Globus pallidus (tissue), 1 donor: Measurements from ENCODE around the gene RAB34.
"Not testable (repeated sequence)": the region's sequence is repeated elsewhere in the genome, so short reads cannot be mapped to it uniquely, and the experiment has no call there.

ENCODE experiments used
- DNase-seq: peaks from one replicate; pipeline ENCODE4 v3.0.0-alpha.2; 2015; ENCODE audit warnings: low spot score

Gene RAB34

DNA sequence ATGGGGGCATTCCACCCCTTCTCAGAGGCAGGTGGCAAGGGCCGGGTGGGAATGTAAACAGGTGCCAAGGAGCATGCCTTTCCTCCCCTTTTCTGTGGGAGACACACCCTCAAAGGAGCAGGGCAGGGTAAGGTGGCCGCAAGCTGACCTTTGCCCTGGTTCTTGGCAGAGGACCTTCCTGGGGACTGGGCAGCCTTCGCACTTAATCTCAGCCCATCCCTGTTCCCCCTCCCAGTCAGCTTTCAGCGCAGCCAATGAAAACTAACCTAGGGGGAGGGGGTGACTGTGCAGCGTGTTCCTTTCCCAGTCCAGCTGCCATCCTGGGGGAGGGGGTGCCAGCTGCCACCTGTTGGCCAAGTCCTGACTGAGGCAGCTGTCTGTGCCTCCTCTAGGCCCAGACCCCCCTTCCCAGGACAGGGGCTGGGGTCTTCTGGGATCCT, 29.0 kb upstream of the RAB34 start:
- peak; percentile 71 for DNase-seq

DNA sequence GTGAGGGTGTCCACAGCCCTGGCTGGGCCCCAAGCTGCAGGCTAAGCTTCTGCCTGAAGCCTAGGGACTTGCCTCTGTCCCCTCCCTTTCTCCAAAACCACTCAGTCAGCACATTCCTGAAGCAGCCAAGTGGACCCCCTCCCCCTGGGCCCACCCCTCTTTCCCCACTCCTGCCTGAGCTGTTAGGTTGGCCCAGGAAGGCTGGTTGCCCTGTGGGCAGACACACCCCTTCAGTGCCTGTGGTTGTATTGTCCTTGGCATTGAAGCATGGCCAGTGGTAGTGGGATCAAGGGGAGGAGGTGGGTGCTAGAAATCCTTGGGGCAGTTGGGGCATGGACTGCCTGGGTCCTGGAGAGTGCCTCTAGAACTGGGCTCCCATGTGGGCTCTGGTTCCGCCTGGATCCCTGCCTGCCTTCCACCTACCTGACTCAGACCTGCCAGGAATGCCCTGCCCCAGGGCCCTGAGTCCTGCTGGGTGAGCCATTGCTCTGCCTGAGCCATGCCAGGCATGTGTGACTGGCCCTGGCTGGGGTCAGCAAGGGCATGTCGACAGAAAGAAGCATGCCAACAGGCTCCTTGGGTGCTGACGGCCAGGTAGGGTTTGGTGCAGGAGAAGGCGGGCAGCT, 28.2 kb upstream of the RAB34 start:
- DNase-seq, result no peak

DNA sequence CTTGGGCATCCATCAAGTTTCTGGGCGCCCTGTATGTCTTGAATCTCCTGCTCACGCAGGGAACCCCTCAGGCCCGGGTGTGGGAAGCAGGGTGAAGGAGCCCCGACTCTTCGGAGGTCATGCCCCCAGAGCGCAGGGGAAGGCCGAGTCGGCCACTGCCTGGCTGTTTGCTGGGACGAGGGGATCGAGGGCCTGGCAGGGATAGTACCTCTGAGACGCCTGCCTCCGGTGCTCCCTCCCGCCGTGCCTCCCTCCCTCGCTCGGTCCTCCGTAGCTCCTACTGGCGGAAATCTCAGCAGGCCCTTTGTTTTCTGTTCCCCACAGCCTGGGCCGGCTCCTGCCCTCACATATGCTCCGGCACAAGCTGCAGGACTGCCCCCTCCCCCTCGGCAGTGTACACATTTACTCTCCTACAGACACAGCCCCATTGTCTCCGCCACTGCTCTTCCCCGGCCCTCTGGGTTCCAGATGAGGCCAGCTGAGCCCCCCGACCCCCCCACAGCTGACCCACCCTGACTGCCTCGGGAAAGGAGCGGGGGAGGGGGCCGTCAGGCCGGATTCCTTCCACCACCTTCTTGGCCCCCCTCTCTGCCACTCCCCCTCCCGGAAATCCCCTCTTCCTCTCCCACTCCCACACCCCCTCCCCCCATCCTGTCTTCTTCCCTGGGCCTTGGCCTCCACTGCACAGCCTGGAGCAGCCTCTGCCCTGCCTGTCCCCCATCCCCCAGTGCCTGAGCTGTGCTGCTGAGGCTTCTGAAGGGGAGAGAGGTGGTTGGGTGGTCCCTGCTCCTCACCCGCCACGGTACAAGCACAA, 27.5 kb upstream of the RAB34 start:
- peak; percentile 98 for DNase-seq

DNA sequence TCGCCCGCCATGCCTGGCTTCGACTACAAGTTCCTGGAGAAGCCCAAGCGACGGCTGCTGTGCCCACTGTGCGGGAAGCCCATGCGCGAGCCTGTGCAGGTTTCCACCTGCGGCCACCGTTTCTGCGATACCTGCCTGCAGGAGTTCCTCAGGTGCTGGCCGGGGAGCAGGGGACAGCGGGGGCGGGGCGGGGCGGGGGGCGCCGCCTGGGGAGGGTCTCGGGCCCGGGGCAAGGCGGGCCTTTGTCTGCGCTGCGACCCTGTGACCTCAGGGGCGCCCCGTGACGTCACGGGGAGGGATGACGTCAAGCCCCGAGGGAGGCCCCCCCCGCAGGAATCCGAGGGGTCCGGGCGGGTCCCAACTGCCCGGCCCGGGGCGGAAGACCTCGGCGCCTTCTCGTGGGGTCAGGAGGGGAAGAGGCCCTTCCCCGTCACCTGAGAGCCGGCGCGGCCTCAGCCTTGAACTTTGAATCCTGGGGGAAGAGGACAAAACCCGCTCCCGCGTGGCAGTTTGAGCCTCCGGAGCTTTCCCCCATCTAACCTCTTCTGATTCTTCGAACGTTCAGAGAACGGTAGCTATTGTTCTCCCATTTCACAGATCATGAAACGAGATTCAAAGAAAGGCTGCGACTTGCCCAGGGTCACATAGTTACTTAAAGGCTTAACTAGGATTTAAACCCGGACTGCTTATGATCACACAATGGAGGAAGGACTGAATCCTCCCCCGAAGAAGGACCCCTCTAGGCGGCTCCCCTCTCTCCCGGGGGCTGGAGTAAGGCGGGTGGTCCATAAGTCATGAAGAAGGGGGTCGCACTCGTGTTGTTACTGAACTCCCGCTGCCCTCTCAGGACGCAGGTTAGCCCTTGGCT, 26.7 kb upstream of the RAB34 start:
- no peak for DNase-seq

DNA sequence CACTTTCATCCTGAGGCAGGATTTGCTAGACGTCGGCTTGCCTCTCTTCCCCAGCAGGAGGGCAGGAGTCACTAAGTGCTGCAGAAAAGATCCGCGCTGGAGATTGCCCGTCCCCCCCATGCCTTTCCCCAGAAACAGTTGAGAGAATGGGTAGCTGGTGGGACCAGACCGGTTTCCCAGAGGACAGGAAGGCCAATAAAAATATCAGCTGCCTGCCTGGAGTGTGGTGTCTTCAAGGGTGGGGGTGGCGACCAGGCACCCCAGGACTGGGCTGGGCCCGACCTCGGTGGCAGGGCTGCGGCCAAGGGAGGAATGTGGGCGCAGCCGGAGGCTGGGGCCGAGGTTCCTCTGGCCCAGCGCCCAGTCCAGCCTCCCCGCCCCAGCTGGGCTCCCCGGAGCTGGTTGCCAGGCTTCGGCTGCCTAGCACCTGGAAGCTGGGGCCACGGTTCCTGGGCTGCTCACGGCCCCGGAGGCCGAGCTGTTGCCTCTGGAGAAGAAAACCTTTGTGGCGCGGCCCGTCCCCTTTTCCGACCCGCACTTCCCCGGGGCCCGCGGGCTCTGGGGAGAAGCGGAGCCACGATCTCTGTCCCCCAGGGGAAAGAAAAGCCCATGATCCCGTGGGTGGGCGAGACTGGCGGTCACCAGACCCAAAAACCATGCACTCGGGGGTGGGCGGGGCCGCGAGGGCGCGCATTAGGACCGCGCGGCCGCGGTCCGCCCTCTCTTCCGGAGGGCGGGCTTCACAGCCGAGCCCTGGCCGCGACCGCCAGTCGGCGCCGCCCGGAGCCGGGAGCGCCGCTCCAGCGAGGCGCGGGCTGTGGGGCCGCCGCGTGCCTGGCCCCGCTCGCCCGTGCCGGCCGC, 25.8 kb upstream of the RAB34 start, which contains the start of gene TRAF4:
Gene TRAF4, plus strand, starts transcription at position 769 of the 861 bp plus-strand sequence. CDS start 102 bp downstream, outside the sequence.
- peak; percentile 83 for DNase-seq

DNA sequence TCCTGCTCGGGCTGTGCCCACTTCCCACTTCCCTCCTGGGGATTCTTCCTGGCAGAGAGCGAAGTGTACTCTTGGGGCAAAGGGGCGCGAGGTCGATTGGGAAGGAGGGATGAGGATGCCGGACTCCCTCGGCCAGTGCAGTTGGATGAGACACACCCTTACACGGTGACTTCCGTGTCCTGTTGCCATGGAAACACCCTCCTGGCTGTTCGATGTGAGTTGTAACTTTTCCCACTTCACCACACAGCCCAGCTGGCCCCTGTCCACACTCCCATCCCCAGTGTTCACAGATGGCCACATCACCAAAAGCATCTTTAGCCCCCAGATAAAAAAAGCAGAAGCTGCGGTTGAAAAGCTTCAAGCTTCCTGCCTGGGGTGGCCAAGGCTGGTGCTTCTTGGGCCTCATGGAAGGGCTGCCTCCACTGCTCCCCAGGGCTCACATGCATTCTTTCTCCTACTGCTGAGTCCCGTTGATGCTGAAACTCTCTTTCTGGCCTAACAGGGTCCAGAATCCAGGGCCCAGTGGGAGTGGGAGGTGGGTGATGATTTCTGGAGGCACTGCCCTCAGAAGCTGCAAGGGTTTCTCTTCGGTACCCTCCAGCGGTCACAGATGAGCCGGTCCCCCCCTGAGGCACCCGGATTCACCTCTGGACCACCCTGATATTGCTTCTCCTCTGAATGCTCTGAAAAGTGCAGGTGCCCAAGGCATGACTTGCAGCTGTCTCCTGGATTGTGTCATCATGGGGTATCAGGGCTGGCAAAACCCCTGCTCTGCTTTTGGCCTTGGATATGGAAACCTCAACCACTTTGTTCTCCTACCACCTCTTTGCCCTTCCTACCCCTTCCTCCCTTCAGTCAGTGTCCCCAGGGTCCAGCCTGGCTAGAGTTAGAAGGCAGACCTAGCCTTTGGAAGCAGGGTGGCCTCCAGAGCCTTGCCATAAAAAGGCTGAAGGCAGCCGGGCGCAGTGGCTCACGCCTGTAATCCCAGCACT, 24.0 kb upstream of the RAB34 start:
- DNase-seq, result no peak

DNA sequence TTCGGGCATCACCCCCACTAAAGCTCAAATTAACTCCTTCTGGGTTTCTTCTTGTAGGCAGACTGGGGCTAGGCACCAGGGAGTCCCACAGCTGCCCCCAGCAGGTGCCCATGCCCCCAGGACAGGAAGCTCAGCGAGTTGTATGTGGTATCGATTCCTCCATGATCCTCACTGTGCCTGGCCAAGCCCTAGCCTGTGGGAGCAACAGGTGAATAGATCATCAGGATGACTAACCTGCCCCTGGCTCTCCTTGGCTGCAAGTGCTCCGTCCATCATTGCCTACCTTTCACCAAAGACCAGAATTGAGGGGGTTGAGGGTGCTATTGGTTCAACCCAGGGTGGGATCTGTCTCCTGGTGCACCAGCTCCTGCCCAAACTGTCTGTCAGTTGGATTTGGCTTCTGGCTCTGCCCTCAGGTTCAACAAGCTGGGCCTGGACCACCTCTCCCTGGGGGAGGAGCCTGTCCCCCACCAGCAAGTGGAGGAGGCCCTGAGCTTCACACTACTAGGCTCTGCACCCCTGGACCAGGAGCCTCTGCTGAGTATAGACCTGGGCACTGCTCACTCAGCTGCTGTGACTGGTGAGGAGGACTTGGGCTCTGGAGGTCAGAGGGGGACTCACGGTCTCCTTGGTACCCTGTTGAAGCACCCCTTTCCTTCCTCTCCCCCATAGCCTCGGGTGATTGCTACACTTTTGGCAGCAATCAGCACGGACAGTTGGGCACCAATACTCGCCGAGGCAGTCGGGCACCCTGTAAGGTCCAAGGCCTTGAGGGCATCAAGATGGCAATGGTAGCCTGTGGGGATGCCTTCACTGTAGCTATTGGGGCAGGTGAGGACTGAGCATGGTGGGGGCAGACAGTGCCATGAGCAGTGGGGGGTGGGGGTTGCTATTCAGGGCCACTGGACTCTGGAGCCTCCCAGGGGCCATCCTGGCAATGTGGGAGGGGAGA, 23.0 kb upstream of the RAB34 start:
- no peak for DNase-seq

DNA sequence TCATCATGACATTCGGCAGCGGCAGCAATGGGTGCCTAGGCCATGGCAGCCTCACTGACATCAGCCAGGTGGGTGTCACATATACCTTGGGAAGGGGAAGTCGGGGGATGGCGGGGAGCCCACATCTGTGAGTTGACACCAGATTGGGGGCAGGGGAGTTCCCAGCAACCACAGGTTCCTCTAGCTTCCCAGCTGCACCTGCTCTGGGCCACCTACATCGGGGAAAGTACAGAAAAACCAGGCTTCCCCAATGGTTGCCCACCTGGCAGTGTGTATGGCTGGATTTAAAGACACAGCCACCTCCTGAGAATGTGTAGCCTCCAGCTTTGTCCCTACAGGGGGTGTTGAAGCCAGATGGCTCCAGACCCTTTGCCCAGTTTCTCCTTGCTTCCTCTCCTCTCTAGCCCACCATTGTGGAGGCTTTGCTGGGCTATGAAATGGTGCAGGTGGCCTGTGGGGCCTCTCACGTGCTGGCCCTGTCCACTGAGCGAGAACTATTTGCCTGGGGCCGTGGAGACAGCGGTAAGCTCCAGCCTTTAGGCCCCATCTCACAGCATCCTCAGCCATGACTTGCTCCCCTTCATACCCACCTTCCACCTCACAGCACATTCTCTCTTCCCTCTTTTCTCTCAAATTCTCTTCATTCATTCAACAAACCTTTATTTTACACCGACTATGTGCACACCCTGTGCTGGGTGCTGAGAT, 21.2 kb upstream of the RAB34 start:
- no peak for DNase-seq

DNA sequence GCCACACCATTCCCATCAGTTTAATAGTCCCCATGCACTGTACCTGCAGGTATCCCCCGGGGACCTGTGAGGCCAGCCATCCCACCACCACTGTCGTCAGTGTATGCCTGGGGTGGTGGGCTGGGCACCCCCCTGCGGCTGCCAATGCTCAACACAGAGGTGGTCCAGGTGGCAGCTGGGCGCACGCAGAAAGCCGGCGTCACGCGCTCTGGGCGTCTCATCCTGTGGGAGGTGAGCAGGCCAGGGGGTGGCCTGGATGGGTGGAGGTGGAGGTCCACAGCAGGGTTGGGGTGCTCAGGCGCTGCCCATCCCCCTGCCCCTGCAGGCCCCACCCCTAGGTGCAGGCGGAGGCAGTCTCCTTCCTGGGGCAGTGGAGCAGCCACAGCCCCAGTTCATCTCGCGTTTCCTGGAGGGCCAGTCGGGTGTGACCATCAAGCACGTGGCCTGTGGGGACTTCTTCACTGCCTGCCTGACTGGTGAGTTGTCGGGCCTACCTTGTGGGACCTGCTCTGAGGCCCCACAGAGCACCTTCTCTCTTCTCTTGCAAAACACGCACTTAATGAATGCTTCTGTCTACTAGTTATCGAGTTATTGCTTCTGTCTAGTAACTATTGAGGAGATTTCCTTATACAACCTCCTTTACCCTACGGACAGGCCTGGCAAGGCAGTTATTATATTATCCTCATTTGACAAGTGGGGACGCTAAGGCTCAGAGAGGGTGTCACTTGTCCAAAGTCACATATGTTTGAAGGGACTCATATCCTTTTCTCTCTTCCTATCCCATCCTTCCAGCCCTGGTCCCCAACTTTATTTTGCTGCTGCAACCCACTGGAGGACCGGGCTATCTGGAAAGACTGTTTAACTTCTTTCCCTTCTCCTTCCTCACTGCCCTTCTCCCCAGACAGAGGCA, 20.4 kb upstream of the RAB34 start:
- DNase-seq, result no peak

DNA sequence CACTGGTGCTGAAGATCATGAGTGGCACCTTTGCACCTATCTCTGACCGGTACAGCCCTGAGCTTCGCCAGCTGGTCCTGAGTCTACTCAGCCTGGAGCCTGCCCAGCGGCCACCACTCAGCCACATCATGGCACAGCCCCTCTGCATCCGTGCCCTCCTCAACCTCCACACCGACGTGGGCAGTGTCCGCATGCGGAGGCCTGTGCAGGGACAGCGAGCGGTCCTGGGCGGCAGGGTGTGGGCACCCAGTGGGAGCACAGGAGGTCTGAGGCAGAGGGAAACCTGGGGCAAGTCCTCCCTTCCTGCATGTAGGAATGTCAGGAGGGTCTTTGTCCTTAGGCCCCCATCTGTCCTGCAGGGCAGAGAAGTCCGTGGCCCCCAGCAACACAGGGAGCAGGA, 19.6 kb upstream of the RAB34 start:
- no peak for DNase-seq

DNA sequence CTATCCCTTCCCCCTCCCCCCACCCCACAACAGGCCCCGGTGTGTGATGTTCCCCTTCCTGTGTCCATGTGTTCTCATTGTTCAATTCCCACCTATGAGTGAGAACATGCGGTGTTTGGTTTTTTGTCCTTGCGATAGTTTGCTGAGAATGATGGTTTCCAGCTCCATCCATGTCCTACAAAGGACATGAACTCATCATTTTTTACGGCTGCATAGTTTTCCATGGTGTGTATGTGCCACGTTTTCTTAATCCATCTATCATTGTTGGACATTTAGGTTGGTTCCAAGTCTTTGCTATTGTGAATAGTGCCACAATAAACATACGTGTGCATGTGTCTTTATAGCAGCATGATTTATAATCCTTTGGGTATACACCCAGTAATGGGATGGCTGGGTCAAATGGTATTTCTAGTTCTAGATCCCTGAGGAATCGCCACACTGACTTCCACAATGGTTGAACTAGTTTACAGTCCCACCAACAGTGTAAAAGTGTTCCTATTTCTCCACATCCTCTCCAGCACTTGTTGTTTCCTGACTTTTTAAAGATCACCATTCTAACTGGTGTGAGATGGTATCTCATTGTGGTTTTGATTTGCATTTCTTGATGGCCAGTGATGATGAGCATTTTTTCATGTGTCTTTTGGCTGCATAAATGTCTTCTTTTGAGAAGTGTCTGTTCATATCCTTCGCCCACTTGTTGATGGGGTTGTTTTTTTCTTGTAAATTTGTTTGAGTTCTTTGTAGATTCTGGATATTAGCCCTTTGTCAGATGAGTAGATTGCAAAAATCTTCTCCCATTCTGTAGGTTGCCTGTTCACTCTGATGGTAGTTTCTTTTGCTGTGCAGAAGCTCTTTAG, 18.5 kb upstream of the RAB34 start:
- DNase-seq, result not testable (repeated sequence)

DNA sequence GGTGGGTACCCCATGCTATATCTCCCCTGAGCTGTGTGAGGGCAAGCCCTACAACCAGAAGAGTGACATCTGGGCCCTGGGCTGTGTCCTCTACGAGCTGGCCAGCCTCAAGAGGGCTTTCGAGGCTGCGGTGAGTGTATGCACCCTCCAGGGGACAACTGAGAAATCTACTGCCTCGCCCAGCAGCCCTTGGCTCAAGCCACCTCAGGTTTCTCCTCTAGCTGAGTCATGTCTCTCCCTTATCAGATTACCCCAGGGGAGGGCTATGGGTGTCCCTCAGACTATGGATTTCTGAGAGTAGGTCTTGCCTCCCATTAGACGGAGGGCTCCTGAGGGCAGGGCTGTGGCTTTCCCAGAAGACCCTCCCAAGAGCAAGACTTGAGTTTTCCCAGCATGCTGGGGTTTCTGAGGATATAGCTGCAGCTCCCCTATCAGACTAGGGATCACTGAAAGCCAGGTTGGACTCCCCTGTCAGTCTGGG, 17.6 kb upstream of the RAB34 start:
- DNase-seq, result no peak

DNA sequence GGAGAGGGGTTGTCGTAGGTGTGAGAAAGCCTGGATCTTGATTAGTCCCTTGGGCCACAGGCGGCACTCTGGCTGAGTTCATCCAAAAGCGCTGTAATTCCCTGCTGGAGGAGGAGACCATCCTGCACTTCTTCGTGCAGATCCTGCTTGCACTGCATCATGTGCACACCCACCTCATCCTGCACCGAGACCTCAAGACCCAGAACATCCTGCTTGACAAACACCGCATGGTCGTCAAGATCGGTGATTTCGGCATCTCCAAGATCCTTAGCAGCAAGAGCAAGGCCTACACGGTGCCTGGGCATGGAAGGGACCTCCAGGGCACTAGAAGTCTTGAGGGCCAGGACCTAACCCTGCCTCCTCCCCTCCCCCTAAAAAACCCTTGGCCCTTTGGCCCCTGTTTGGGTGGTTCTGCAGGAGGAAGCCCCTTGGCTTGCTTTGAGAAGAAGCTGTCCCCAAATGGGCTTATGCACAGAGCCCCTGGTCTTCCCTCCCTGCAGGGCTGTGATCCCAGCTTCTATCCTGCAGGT, 17.1 kb upstream of the RAB34 start:
- no peak for DNase-seq

DNA sequence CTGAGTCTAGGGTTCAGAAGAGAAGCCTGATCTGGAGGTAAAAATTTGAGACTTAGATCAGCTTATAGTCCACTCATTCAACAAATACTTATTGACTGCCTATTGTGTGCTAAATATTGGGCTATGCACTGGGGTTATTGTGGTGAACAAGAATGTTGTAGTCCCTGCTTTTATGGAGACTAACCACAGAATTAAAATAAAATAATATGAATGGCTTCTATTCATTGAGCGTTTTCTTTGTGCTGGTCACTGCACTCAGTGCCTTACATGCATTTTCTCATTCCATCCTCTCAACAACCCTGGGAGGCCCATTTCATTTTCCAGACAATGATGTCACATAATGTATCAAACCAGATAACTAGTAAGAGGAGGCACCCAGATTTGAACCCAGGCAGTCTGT, 15.7 kb upstream of the RAB34 start:
- DNase-seq, result no peak

DNA sequence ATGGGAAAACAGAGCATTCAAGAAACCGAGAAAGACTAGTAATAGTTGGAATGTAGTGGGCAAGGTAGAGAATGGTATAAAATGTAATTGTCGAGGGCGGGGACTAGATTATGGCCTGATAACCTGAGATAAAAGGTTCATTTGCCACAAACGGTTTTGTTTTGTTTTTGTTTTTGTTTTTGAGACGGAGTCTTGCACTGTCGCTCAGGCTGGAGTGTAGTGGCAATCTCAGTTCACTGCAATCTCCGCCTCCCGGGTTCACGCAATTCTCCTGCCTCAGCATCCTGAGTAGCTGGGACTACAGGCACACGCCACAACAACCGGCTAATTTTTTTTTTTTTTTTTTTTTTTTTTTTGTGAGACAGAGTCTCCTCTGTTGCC, 12.3 kb upstream of the RAB34 start:
- DNase-seq, result no peak
